GM19035 (cell line): ENCODE data around the gene RNF13.

ENCODE experiments used
- ATAC-seq: cut with Tn5 transposase; IDR thresholded peaks from one replicate; pipeline ENCODE4 v1.9.1; 2021; ENCODE audit not compliant: unreplicated experiment

The RNF13 gene, protein sequence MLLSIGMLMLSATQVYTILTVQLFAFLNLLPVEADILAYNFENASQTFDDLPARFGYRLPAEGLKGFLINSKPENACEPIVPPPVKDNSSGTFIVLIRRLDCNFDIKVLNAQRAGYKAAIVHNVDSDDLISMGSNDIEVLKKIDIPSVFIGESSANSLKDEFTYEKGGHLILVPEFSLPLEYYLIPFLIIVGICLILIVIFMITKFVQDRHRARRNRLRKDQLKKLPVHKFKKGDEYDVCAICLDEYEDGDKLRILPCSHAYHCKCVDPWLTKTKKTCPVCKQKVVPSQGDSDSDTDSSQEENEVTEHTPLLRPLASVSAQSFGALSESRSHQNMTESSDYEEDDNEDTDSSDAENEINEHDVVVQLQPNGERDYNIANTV

DNA sequence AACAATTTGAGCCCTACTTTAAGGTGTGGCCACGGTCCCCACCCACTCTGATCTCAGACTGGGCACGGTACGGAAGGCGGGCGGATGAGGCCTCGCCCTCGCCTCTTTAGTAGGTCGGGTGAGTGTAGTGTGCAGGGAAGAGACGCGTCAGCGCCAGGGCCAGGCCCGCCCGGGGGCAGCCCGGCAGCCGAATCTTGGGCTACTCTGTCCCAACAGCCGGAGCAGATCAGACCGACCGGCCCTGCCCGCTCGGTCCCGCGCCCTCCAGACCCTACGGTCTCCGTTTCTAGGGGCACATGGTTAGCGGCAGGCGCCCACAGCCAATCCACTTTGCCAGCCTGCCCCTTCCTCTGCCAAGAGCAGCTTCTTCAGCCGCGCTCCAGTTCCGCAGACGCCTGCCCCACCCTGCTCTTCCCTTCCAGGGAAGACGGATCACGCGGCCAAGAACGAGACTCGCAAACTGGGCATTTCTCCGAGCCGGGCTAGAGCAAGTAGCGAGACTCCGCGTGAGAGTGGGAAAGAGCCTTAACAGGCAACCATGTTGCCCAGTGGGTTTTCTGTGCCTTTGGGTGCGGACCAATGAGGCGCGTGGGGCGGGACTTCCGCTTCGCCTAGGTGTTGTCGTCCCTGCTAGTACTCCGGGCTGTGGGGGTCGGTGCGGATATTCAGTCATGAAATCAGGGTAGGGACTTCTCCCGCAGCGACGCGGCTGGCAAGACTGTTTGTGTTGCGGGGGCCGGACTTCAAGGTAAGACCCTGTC lies at the start of gene RNF13:
Gene RNF13, plus strand, starts transcription at position 610 of the 761 bp plus-strand sequence. CDS start 32,812 bp downstream, outside the sequence.
- peak; percentile 91 for ATAC-seq

DNA sequence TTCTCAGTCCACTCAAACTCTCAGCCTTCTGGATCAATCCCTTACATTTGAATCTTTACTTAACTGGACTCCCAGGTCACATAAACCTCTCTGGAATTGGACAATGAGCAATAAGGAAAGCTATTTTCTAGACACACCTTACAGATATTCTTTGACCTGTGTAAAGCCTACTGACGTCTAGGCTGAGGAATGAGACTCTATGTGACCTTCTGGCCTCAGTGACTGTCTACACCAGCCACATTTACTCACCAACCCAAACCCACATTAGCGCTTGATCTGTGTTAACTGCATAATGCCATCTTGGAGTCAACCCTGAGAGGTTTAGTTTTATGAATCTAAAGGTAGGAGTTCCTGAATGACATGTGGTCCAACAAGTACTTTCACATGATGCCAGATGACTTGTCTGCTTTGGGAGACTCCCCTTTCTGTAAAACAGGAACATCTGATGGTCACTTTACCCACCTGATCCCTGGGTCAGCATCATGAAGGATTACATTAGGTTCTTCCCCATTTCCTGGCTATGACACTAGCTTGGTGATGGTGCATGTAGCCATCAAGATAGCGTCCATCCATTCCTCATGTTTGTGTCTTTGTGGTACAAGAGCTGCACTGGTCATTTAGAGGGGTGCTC lies 49.3 kb upstream of the RNF13 start:
- ATAC-seq: no peak

DNA sequence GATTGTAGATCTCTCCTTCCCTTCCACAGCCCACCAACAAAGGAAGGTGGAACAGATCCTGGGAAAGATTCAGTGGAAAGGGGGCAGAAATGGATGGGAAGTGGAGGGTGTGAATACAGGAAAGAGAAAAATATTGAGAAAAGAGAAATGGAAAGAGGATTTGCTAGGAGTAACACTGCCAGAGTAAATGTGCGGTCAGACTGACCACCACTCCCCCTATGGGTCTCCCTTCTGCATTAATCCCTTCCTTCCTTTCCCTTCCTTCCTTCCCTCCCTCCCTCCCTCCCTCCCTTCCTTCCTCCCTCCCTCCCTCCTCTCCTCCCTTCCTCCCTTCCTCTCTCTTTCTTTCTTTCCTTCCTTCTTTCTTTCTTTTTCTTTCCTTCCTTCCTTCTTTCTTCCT lies 48.7 kb upstream of the RNF13 start:
- no peak for ATAC-seq

DNA sequence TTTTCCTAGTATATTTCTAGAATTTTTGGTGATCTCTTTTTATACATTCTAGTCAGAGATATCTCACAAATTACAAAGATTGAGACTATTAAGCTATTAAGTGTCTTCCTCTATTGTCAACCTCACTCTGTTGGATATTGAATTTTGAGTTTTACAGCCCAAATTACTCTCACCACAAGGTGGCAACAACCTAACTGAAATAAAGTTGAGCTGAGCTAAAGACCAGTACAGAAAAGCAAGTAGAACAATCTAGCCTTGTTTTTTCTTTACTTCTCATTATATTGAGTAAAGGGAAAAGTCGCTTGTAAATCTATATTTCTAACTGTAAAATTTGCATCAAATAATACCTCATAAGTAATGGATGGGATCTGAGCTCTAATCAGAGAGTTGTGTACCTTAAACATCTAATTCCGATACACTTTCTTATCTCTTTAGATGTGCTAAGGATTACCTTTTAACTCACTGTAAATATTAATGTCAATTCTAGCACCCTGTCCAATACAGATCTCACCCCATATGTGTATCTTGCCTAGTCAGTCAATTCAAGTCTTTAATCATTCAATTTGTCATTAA lies 47.2 kb upstream of the RNF13 start:
- no peak for ATAC-seq

DNA sequence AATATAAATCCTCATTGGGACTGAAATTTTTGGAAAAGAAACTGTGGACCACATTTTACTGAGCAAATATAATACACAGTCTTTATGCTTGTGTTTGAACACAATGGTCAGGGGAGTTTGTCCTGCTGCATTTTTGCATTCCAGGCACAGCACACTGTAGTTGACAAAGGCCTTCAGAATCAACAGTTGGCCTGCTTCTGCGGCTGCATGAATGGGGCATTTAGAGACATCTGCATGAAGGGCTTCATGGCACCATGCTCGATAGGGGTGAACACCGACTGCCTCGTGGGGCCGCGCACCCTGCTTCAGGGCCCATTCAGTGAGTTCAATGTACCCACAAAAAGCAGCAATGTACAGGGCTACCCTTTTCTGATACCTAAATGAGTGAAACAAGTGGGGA lies 45.3 kb upstream of the RNF13 start:
- ATAC-seq: no peak

DNA sequence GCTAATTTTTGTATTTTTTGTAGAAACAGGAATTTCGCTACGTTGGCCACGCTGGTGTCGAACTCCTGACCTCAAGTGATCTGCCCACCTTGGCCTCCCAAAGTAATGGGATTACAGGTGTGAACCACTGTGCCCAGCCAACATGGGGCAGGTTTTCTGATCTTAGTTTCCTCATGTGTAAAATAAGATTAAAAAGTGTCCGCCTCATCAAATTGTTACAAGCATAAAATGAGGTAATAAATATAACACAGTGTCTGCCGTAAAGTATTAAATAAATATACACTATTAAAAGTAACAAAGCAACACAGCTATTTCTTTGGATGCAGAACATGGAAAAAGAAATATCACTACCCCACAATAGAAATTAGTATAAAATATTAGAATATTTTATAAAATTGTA lies 44.3 kb upstream of the RNF13 start:
- ATAC-seq: no peak

DNA sequence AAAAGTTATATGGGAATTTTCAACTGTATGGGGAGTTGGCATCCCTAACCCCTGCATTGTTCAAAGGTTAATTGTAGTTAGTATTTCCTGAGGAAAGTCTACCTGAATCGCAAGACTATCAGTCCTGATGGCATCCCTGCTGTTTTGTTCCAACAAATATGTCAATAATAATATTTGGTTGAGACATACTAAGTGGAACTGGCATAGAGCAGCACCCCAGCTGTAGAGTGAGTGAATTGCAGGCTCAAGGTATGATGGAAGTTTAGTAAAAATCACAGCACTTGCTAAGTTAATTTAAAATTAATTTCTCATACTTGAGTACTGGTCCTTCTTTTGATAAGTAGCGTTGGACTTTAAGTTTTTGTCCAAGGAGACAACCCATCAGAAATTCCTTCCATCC lies 42.8 kb upstream of the RNF13 start:
- no peak for ATAC-seq

DNA sequence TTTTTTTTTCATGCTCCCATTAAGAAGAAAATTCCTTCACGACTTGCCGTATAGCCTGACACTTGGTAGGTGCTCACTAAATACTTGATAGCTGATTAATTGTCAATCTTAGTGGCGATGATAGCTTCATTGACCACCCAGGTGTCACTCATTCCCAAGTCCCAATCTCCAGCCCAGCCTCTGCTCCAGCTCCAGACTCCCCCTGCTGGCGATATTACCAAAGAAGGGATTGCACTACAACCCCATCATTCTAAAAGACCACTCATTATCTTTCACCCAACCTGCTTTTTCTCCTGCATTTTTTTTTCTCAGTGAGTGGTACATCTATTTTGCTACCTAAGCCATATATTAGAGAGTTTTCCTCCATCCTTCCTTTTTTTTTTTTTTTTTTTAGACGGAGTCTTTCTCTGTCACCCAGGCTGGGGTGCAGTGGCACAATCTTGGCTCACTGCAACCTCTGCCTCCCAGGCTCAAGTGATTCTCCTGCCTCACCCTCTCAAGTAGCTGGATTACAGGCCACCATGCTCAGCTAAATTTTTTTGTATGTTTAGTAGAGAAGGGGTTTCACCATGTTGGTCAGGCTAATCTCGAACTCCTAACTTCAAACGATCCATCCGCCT lies 41.3 kb upstream of the RNF13 start:
- no peak for ATAC-seq

DNA sequence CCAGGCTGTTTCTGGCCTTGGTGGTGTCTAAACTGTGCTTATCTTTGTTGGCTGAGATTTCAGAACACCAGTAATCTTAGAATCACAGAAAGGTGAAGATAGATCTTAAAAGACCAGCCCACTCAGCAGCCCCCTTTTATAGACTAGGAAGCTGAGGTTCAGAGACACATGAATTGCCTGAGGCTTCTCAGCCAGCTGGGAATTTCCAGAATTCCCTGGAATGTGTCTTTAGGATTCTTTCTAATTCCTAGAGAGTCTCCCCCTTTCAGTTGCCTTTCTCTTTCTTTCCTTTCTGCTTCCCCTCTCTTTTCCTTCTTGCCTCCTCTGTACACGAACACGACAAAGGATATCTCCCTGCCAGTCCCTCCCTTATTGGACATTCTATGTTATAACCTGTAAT lies 40.2 kb upstream of the RNF13 start:
- no peak for ATAC-seq

DNA sequence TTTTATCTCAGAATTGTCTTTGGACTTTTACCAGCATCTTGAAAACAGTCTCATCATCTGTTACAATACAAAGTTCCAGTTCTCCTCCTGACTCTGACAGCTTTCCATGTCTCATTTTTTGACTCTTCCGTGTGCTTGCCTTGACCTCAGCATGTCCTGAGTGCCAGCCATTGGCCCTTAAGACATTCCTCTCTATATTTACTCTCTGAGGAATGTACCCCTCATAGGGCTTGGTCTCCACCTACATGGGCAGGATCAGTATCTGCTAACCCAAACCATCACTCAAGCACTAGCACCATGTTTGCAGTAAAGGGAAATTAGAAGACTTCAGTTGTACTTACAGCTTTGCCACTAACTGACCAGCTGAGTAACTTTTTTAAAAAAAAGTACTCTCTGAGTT lies 36.8 kb upstream of the RNF13 start:
- no peak for ATAC-seq

DNA sequence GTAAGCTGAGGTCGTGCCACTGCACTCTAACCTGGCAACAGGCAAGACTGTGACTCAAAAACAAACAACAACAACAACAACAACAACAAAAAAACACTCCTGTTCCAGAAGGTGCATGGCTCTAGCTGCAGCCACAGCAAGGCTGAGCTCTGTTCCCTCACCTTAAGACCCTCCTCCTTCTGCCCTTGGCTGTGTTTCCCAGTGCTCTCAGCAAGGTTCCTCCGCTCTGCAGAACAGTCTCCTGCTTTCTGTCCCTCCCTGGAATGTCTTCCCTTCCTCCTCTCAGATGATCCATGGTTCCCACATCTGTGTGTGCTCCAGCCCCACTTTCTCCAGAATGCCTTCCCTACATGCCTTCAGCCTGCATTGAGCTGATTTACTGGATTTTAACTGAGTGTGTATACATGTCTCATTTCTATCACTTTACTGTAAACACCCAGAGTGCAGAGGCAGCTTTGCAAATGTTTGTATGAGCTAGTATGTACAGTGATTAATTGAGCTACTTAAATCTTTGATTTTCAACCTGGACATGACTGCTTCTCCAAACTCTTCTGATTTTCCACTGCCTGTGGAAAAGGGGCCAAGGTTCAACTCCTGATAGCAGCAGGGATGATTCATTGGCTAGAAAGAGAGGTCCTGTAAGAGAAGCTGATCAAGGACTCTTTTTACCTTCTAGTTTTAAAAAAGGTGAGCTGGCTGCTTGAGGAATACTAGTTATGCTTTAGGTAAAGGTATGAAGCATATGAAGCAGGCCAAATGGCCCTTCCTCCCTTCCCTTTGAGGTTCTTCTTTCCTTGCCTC lies 35.4 kb upstream of the RNF13 start:
- no peak for ATAC-seq

DNA sequence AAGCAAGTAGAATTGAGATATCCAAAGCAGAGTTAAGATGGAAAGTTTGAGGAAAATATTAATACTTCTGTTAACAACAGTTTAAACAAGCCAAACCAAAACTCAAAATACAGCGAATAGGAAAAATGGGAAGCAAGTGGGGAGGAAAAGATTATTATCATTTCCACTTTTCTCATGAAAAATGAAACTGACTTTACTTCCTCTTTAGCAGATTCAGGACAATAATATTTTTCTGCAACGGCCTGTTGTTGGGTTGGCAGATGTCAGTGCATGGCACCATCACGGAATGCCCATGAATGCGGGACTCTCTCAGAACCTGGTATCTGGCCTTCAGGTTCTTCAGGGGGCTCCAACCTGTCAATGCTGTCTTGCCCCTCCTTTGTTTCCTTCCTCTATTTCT lies 31.8 kb upstream of the RNF13 start:
- no peak for ATAC-seq

DNA sequence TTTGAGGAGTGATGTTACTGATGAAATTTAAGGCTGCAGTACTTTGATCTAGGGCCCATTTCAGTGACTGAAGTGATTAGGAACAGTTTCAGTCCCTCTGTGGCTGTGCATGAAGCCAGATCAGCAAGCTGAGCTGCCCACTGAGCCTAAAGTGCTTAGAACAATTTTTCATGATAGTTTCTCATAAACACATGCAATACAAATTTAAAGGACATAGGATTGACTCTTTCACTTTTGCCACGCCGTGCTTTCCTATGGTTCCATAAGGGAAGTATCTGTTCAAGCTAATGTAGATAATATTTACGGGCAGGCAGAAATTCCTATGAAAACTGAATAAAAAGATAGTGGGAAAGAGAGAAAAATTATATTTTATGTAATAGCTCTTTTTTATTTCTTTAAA lies 31.3 kb upstream of the RNF13 start:
- ATAC-seq: no peak

DNA sequence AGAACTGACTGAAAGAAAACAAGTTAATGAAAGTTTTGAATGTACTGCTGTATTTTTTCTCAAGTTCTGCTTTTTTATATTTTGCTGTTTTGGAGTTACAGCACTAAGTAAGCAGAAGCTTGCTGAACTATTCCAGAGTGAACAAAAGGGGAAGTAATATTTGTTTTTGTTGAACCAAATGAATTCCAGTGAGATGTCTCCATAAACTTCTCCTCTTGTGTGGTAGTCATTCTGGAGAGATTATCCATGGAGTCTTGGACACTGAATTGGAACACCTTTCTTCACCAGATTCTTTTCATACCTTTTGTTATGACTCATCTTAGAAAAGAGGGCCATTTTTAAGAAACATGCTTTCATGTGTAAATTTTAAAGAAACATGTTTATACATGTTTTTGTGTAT lies 29.4 kb upstream of the RNF13 start:
- no peak for ATAC-seq

DNA sequence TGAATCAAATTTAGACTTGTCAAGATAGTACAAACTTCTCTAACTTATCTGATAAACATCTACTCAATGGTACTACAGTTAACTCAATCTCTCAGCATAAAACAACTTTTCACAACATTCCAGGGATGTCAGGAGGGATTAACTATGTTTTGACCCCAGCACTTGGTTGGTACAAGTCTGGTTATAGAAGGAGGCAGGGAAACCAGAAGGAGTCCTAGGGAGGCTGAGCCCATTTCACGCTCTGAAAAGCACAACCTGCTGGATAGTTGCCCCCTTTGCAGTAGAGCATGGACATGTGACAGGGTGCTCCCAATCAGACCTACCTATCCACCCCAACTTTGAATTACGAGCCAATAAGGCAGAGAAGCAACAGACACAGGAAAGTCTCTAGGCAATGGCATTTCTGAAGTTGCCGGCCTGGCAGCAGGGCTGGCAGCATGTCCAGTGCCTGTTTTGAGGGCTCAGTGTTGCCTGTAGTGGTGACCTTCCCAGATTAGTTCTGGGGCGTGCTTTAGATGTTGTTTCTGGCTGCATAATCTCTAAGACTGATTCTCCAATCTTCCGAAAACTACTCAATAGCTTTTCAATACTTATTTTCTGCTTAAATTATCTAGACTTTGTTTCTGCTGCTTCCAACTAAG lies 28.8 kb upstream of the RNF13 start:
- no peak for ATAC-seq

DNA sequence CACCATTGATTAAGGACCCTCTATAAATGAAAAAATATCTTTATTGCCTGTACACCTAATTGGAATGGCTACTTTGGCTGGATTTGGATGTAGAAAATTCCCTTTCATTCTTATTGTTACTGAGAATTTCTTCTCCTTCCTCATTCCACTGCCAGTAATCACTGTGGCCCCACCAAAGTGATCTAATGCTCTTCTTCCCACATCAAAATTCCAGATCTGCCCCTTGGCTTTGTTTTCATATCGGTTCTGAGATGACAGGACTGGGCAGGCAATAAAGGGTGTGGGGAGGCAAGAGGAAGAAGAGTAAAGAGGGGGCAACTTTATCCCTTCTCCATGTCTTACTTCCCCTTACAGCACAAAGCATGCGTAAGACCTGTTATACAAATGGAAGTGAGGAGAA lies 22.7 kb upstream of the RNF13 start:
- no peak for ATAC-seq

DNA sequence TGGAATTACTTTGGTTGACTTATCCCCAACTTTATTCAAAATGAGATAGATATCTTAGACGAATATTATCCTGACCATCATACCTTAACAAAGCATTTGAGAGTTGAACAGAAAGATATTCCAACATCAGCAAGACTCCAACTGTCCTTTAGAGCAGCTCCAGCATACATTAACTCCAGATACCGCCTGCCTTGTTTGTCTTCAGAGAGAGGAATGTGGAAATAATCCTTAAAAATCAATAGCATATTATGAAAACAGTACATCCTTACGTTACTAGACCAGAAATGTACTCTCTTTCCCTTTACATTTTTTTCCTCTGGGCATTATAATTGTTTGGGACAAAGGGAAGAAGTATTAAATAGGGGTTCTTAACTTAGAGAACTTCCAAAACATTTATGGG lies 22.3 kb upstream of the RNF13 start:
- no peak for ATAC-seq

DNA sequence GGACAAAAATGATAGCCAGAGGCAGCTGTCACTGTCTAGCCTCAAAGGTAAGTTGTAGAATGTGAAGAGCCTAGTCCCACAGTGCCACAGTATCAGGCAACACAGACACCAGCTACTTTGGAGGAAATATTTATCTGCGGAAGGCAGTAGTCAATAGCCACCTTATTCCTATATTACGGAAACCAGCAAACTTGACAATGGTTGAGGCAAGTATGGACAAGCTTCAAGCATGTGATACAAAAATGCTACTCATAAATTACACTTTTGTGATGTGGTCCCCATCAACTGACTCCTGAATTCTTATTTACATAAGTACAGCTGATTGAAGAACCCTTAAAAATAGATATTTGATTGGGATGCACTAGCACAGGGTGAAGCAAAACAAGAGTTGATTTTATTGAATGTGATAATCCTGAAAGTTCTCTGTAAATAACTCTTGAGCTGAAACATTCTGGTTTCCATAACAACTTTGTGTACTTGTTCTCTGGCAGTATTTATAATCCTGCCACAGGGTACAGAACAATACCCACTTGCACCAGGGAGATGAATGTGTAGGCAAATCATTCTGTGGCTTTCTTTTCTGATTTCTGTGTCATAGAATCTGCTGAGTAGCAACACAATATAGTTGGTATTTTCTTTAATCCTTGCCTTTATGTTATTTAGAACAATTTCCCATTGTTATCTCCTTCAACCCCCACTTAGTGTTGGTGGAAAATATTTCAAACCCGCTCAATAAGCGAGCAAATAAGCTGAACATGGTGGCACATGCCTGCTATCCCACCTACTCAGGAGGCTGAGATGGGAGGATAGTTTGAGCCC lies 20.4 kb upstream of the RNF13 start, which contains the start of gene ANKUB1:
Gene ANKUB1, minus strand, starts transcription at position 103 of the 819 bp plus-strand sequence. CDS start 188 bp downstream, outside the sequence.
- ATAC-seq: no peak

DNA sequence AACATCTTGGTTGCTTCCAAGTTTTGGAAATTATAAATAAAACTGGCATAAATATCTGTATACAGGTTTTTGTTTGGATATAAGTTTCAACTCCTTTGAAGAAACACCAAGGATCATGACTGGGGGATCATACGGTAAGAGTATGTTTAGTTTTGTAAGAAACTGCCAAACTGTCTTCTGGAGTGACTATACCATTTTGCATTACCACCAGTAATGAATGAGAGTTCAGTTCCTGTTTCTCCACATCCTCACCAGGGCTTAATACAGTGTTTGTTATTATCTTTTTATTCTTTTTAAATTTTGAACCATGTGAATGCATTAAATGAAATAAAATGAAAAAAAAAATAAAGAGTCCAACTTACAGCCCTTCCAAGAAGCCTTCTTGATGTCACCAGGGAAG lies 17.0 kb upstream of the RNF13 start:
- ATAC-seq: no peak
